MM.1S (cell line): ENCODE data around the gene CEP68.

Experiments used
- CTCF ChIP-seq: fragments of 300-600 bp; sonication (generic); IDR thresholded peaks from 2 replicates; pipeline ENCODE4 v1.5.1; 2016; ENCODE audit warnings: antibody characterized with exemption, low read length, mixed read lengths
- EZH2phosphoT487 ChIP-seq: fragments of 300-600 bp; sonication (generic); IDR thresholded peaks from 2 replicates; pipeline ENCODE4 v1.6.1; 2018; ENCODE audit warnings: antibody characterized with exemption, low read length

- TF ChIP-seq CTCF (no peak), EZH2phosphoT487 (no peak)
Observed at GRCh38 chr2:65061146-65061909, 5.1 kb downstream of the CEP68 start.
